ENCODE data around the gene LYSET. TPM values are rescaled to one million over a fixed set of nuclear protein-coding genes. Genes with fewer than 3 reads are reported as not detected.
A peak's percentile ranks its signal among the peaks of the same experiment; 100 is the strongest.
"Not testable (repeated sequence)": the region's sequence is repeated elsewhere in the genome, so short reads cannot be mapped to it uniquely, and the experiment has no call there.

LYSET gene
- polyA plus RNA-seq (ENCODE audit: insufficient read length in 3 of 3): 10 to 100 TPM; 33.8 to 34.5 (median 34.4) TPM
- long read RNA-seq, donor 1, transcript TMEM251-202 (2 exons, 1,303 nt): minor isoform, 9 of 41 reads
- long read RNA-seq, donor 1, transcript TMEM251-201 (2 exons, 909 nt): major isoform, 24 of 41 reads
- long read RNA-seq, donor 1, partial matches to known transcripts: 8 of 41 reads
- long read RNA-seq, donor 1, other reads (novel, unspliced or antisense): 0 of 41 reads
- long read RNA-seq, donor 2, transcript TMEM251-202 (2 exons, 1,303 nt): minor isoform, 7 of 38 reads
- long read RNA-seq, donor 2, transcript TMEM251-201 (2 exons, 909 nt): major isoform, 22 of 38 reads
- long read RNA-seq, donor 2, partial matches to known transcripts: 9 of 38 reads
- long read RNA-seq, donor 2, other reads (novel, unspliced or antisense): 0 of 38 reads
- long read RNA-seq, donor 3, transcript TMEM251-201 (2 exons, 909 nt): major isoform, 21 of 33 reads
- long read RNA-seq, donor 3, partial matches to known transcripts: 8 of 33 reads
- long read RNA-seq, donor 3, other reads (novel, unspliced or antisense): 0 of 33 reads
- long read RNA-seq, donor 4, transcript TMEM251-202 (2 exons, 1,303 nt): minor isoform, 6 of 33 reads
- long read RNA-seq, donor 4, transcript TMEM251-201 (2 exons, 909 nt): major isoform, 27 of 33 reads
- long read RNA-seq, donor 4, partial matches to known transcripts: 0 of 33 reads
- long read RNA-seq, donor 4, other reads (novel, unspliced or antisense): 0 of 33 reads
- long read RNA-seq, donor 5, transcript TMEM251-201 (2 exons, 909 nt): major isoform, 9 of 18 reads
- long read RNA-seq, donor 5, partial matches to known transcripts: 7 of 18 reads
- long read RNA-seq, donor 5, other reads (novel, unspliced or antisense): 0 of 18 reads
- long read RNA-seq, donor 6, transcript TMEM251-201 (2 exons, 909 nt): major isoform, 18 of 22 reads
- long read RNA-seq, donor 6, partial matches to known transcripts: 0 of 22 reads
- long read RNA-seq, donor 6, other reads (novel, unspliced or antisense): 0 of 22 reads
- long read RNA-seq, donor 7, transcript TMEM251-201 (2 exons, 909 nt): major isoform, 23 of 31 reads
- long read RNA-seq, donor 7, partial matches to known transcripts: 7 of 31 reads
- long read RNA-seq, donor 7, other reads (novel, unspliced or antisense): 0 of 31 reads
- long read RNA-seq, donor 8, transcript TMEM251-201 (2 exons, 909 nt): major isoform, 8 of 11 reads
- long read RNA-seq, donor 8, partial matches to known transcripts: 0 of 11 reads
- long read RNA-seq, donor 8, other reads (novel, unspliced or antisense): 0 of 11 reads
- long read RNA-seq, donor 9, transcript TMEM251-201 (2 exons, 909 nt): major isoform, 31 of 44 reads
- long read RNA-seq, donor 9, partial matches to known transcripts: 9 of 44 reads
- long read RNA-seq, donor 9, other reads (novel, unspliced or antisense): 0 of 44 reads
- long read RNA-seq, donor 10, transcript TMEM251-201 (2 exons, 909 nt): major isoform, 22 of 33 reads
- long read RNA-seq, donor 10, partial matches to known transcripts: 8 of 33 reads
- long read RNA-seq, donor 10, other reads (novel, unspliced or antisense): 0 of 33 reads
- long read RNA-seq, donor 11, transcript TMEM251-201 (2 exons, 909 nt): major isoform, 13 of 16 reads
- long read RNA-seq, donor 11, partial matches to known transcripts: 0 of 16 reads
- long read RNA-seq, donor 11, other reads (novel, unspliced or antisense): 0 of 16 reads
- long read RNA-seq, donor 12, transcript TMEM251-202 (2 exons, 1,303 nt): minor isoform, 10 of 51 reads
- long read RNA-seq, donor 12, transcript TMEM251-201 (2 exons, 909 nt): major isoform, 35 of 51 reads
- long read RNA-seq, donor 12, partial matches to known transcripts: 6 of 51 reads
- long read RNA-seq, donor 12, other reads (novel, unspliced or antisense): 0 of 51 reads
- long read RNA-seq, donor 13, transcript TMEM251-201 (2 exons, 909 nt): major isoform, 13 of 20 reads
- long read RNA-seq, donor 13, partial matches to known transcripts: 6 of 20 reads
- long read RNA-seq, donor 13, other reads (novel, unspliced or antisense): 0 of 20 reads
- long read RNA-seq, donor 14: 0 reads
- long read RNA-seq, donor 15: 0 reads
- long read RNA-seq, donor 16, transcript TMEM251-201 (2 exons, 909 nt): major isoform, 35 of 39 reads
- long read RNA-seq, donor 16, partial matches to known transcripts: 0 of 39 reads
- long read RNA-seq, donor 16, other reads (novel, unspliced or antisense): 0 of 39 reads

GRCh38 chr14:93184391-93185348, at the start of gene LYSET, which contains the start of gene MOAP1:
LYSET (plus strand) TSS chr14:93185317; CDS start chr14:93185406, 89 bp downstream.
MOAP1 (minus strand) TSS chr14:93184897; CDS start chr14:93184242, 655 bp downstream.
- peak; percentile 85 for DNase-seq

- no peak for DNase-seq
These were observed 49.7 kb upstream of the LYSET start for GRCh38 chr14:93135399-93135798.

GRCh38 chr14:93136009-93136408, 49.1 kb upstream of the LYSET start:
- DNase-seq: no peak

GRCh38 chr14:93136508-93136907, 48.6 kb upstream of the LYSET start:
- DNase-seq: not testable (repeated sequence)

- no peak for DNase-seq
These were observed 47.3 kb upstream of the LYSET start for GRCh38 chr14:93137864-93138263.

GRCh38 chr14:93142854-93143652, 42.1 kb upstream of the LYSET start:
- no peak for DNase-seq

GRCh38 chr14:93146119-93146518, 39.0 kb upstream of the LYSET start:
- DNase-seq: no peak

GRCh38 chr14:93148979-93149378, 36.1 kb upstream of the LYSET start:
- DNase-seq: no peak

- no peak for DNase-seq
These were observed 34.6 kb upstream of the LYSET start for GRCh38 chr14:93150227-93151208.

GRCh38 chr14:93153121-93153520, 32.0 kb upstream of the LYSET start:
- DNase-seq: no peak

GRCh38 chr14:93155667-93156066, 29.4 kb upstream of the LYSET start:
- DNase-seq: no peak

GRCh38 chr14:93156693-93157369, 28.3 kb upstream of the LYSET start:
- DNase-seq: no peak

GRCh38 chr14:93158349-93158748, 26.8 kb upstream of the LYSET start:
- DNase-seq: not testable (repeated sequence)

- not testable (repeated sequence) for DNase-seq
These were observed 25.3 kb upstream of the LYSET start for GRCh38 chr14:93159625-93160352.

- DNase-seq: no peak
These were observed 24.7 kb upstream of the LYSET start for GRCh38 chr14:93160353-93160801.
